Esophagus squamous epithelium (tissue), 5 donors: Measurements from ENCODE around the gene ESRP2. TPM values are rescaled to one million over a fixed set of nuclear protein-coding genes. Genes with fewer than 3 reads are reported as not detected.
A peak's percentile ranks its signal among the peaks of the same experiment; 100 is the strongest.

ENCODE experiments used
- DNase-seq: peaks from one replicate; lab custom pipeline; 2025; lab: John Stamatoyannopoulos, UW
- H3K27ac ChIP-seq, 4 donors: fragments of 200-600 bp; sonication (generic); one replicate each; pipeline ENCODE4 v1.5.1; 2016 to 2019; ENCODE audit warnings: mild to moderate bottlenecking in 1 of 4
- H3K27me3 ChIP-seq, 4 donors: fragments of 200-600 bp; sonication (generic); 1 replicate in 3 of 4; 2 replicates in 1 of 4; pipeline versions ENCODE4 v1.5.1 to v1.6.0; 2017 to 2021; ENCODE audit warnings: antibody characterized with exemption in 1 of 4
- H3K36me3 ChIP-seq, 3 donors: fragments of 200-600 bp; sonication (generic); one replicate each; pipeline ENCODE4 v1.5.1; 2016 to 2019
- H3K4me1 ChIP-seq, 3 donors: fragments of 200-600 bp; sonication (generic); one replicate each; pipeline ENCODE4 v1.5.1; 2017 to 2019
- H3K4me3 ChIP-seq, 4 donors: fragments of 200-600 bp; sonication (generic); 1 replicate in 3 of 4; 2 replicates in 1 of 4; pipeline ENCODE4 v1.5.1; 2016 to 2019; ENCODE audit warnings: mild to moderate bottlenecking in 2 of 4, moderate library complexity in 1 of 4
- H3K9me3 ChIP-seq, 3 donors: fragments of 200-600 bp; sonication (generic); one replicate each; pipeline ENCODE4 v1.5.1; 2016 to 2019
- POLR2A ChIP-seq, 4 donors: fragments of 450-650 bp; IDR thresholded peaks; one replicate each; pipeline ENCODE4 v1.6.1; 2017; ENCODE audit warnings: antibody characterized with exemption in 4 of 4, mild to moderate bottlenecking in 4 of 4, moderate library complexity in 3 of 4
- WGBS, 2 donors: methylation state at CpG; one replicate each; pipeline ENCODE4 v1.1.5; 2018; 5-methylcytosine and 5-hydroxymethylcytosine counted together
- intact Hi-C: fragments of 100-400 bp; cut with DNase I; formaldehyde crosslinking; loops from one replicate; pipeline ENCODE4 v1.15.0; 2022
- total RNA-seq, 4 donors: library from RNA; depleted of rRNA; stranded (reverse); fragments of >200 nt; gene quantifications; one replicate each; pipeline ENCODE4 v1.1.0, GENCODE V29; 2016
- TF ChIP-seq, protein P1 (sequence below), 6 experiments: fragments of 450-650 bp in 4 of 6; fragments of 200-600 bp in 2 of 6; sonication (generic) in 2 of 6; IDR thresholded peaks; one replicate each; pipeline ENCODE4 v1.5.1; 2016 to 2019; ENCODE audit warnings: antibody characterized with exemption in 6 of 6, mild to moderate bottlenecking in 4 of 6, moderate library complexity in 4 of 6
- donor health status: DM: yes; HTN: yes; CAD: no.

The ESRP2 gene
- total RNA-seq, 4 donors from 2014 or later, result 44.6 to 137 (median 118) TPM

DNA sequence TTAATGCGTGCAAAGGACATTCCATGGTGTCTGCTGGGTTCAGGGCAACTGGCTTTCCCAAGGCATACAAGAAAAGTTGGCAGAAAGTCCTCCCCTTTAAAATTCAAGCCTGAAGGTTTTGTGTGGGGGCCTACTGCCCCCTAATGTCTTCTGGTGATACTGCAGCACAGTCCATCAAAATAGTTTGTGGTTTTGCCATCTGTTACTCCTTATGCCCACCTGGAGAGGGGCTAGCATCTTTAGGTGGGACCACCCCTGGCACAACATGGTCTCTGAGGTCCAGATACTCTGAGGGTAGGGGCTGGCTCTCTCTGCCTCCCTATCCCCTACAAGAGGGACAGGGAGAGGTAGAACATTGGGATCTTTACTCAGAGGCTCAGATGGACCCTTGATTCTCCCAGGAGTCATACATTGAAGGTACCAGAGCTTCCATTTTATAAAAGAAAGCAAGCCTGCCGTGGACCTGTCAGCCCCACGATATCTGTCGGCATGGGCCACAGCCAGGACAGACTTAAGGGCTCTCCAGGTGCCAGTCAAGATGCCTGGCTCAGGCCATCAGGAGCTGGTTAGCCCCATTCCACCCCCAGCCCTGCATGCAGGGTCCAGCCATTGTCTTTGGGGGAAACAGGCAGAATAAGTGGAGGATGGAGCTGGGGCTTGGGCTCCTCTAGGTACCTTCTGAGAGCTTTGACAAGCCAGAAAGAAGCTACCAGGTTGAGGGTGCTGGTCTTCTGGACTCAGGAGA, 6.3 kb downstream of the ESRP2 start:
- Histone ChIP-seq H3K4me1 (peaks cover 0 to 57% (median 0%) of the 10 kb centered on the region in 3 donors), H3K4me3 (no peak overlapping the region), H3K27ac (peak overlapping the region in 1 of 4 donors; percentile 9), H3K27me3 (no peaks in the 10 kb centered on the region), H3K9me3 (no peaks in the 10 kb centered on the region), H3K36me3 (peaks cover 18 to 75% (median 23%) of the 10 kb centered on the region in 3 donors)
- no peak for DNase-seq
- WGBS, 2 donors, result 30 to 33% methylated on average over 1 to 2 of the region's 4 CpGs
- intact Hi-C loops, result loop anchor here (10.0 kb wide), 1 partner anchor 145 kb away; the partner anchor contains the start of gene NFATC3
- TF ChIP-seq, protein P1, sequence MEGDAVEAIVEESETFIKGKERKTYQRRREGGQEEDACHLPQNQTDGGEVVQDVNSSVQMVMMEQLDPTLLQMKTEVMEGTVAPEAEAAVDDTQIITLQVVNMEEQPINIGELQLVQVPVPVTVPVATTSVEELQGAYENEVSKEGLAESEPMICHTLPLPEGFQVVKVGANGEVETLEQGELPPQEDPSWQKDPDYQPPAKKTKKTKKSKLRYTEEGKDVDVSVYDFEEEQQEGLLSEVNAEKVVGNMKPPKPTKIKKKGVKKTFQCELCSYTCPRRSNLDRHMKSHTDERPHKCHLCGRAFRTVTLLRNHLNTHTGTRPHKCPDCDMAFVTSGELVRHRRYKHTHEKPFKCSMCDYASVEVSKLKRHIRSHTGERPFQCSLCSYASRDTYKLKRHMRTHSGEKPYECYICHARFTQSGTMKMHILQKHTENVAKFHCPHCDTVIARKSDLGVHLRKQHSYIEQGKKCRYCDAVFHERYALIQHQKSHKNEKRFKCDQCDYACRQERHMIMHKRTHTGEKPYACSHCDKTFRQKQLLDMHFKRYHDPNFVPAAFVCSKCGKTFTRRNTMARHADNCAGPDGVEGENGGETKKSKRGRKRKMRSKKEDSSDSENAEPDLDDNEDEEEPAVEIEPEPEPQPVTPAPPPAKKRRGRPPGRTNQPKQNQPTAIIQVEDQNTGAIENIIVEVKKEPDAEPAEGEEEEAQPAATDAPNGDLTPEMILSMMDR (IDR thresholded peaks at IDR 0.05), result peak; percentile 66 to 86 (median 80)
- TF ChIP-seq POLR2A (IDR thresholded peaks at IDR 0.05), result no peak

DNA sequence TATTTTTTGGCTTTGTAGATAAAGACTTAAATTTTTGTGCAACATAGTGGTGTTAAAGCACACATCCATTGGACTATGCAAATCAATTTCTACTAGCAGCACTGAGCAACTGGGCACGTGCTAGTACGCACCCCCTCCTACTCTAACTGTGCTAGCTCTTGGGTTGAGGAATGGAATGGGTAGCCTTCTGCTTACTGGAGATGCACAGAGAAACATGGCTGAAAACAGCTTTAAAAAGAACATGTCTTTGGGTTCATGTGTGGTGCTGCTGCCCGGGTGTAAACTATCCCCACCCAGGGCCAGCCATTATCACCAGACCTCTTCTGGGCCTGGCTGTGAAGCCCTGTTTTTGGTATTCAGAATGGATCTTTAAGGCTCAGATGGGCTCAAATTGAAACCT, 7.3 kb downstream of the ESRP2 start:
- DNase-seq, result no peak
- no peaks in the 10 kb centered on the region for H3K9me3 ChIP-seq
- H3K4me3 ChIP-seq, result no peak overlapping the region
- peak overlapping the region in 2 of 4 donors; percentile 9 to 19 for H3K27ac ChIP-seq
- intact Hi-C loops, result no loop called here
- 72 to 82% methylated on average over 3 of the region's 3 CpGs for WGBS, 2 donors
- H3K36me3 ChIP-seq, result peaks cover 18 to 75% (median 23%) of the 10 kb centered on the region in 3 donors
- H3K4me1 ChIP-seq, result peaks cover 0 to 47% (median 0%) of the 10 kb centered on the region in 3 donors
- no peak for TF ChIP-seq POLR2A (IDR thresholded peaks at IDR 0.05)
- TF ChIP-seq, protein P1 (IDR thresholded peaks at IDR 0.05), result no peak
- no peaks in the 10 kb centered on the region for H3K27me3 ChIP-seq

DNA sequence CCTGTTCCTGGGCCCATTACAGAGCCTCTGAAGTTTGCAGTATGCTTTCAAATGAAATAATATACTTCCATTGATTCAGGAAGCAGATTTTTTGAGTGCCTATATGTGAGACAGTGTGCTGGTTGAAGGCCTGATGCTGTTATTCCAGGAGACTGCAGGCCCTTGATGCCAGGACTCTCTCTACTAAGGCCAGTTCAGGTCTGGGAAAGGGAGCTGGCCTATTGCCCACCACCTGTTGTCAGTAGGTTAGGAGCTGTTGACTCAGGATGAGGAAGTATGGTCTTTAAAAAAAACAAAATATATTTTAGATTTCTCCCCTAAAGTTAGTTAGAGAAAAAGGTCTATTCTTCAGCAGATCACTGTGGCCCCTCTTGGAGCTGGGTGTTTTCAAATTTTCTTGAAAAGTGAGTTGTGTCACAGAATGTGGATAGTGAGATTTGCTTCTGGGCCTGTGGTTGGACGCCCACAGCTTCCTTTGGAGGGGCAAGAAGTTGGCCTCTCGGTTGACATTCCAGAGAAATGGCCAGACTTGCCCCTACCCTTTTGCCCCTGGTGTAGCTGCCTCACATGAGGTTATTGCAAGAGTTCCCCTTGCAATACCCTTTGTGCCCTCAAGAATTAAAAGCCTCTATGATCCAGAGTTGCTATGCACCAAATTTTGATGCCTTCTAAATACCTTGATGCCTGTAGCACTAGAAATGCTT, 7.9 kb downstream of the ESRP2 start:
- H3K4me1 ChIP-seq, result peaks cover 0 to 41% (median 0%) of the 10 kb centered on the region in 3 donors
- intact Hi-C loops, result no loop called here
- H3K4me3 ChIP-seq, result no peak overlapping the region
- no peak for TF ChIP-seq POLR2A (IDR thresholded peaks at IDR 0.05)
- TF ChIP-seq, protein P1 (IDR thresholded peaks at IDR 0.05), result peak in 1 of 6 experiments; percentile 9
- H3K27me3 ChIP-seq, result no peaks in the 10 kb centered on the region
- no peak for DNase-seq
- H3K36me3 ChIP-seq, result peaks cover 18 to 71% (median 23%) of the 10 kb centered on the region in 3 donors
- no peaks in the 10 kb centered on the region for H3K9me3 ChIP-seq
- H3K27ac ChIP-seq, result peak overlapping the region in 1 of 4 donors; percentile 21
- WGBS, 2 donors, result 56 to 70% methylated on average over 2 of the region's 2 CpGs

DNA sequence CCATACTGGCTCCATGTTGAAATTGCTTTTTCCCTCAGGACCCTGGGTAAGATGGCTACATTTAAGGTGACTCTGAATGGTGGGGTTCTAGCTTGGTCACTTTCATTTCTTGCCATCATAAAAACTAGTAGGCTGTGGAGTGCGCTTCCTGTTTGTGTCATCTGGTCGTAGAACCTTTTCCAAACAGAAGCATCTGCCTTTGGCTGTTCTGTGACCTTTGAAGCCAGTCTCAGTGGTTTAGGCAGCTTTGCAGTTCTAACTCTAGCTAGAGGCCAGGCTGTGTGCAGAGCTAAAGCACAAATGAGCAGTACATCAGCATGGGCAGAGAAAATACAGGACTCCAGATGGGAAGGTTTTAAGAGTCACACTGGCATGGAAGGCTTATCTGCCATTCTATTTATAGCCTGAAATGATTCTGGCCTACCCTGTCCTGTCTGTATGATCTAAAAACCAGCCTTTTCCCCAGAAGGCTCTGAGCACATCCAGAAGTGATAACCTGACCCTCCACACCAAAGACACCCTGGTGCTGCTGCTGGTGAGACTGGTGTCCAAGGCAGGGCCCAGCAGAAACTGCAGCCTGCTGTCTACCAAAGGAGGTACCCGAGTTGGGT, 8.6 kb downstream of the ESRP2 start:
- Histone ChIP-seq H3K9me3 (no peaks in the 10 kb centered on the region), H3K27ac (peak overlapping the region in 1 of 4 donors; percentile 21), H3K4me3 (no peak overlapping the region), H3K27me3 (no peaks in the 10 kb centered on the region), H3K36me3 (peaks cover 18 to 64% (median 23%) of the 10 kb centered on the region in 3 donors), H3K4me1 (peaks cover 0 to 34% (median 0%) of the 10 kb centered on the region in 3 donors)
- whole genome bisulfite sequencing, 2 donors, result 50 to 58% methylated on average over 3 of the region's 3 CpGs
- DNase-seq, result no peak
- TF ChIP-seq, protein P1 (IDR thresholded peaks at IDR 0.05), result no peak
- TF ChIP-seq POLR2A (IDR thresholded peaks at IDR 0.05), result no peak
- intact Hi-C loops, result no loop called here
